Karpas-422 (cell line): ENCODE results near the gene B4GALT2. TPM values are rescaled to one million over a fixed set of nuclear protein-coding genes. Genes with fewer than 3 reads are reported as not detected.

Experiments used
- DNase-seq: peaks from one replicate; pipeline ENCODE4 v3.0.0-alpha.2; 2015
- H2AFZ ChIP-seq: fragments of 200-600 bp; sonication (generic); 2 replicates; pipeline ENCODE4 v1.6.1; 2014; ENCODE audit warnings: antibody characterized with exemption, low read length, mixed read lengths
- H3K27ac ChIP-seq: fragments of 200-600 bp; sonication (generic); 2 replicates; pipeline ENCODE4 v1.5.1; 2014; ENCODE audit warnings: mild to moderate bottlenecking, low read length, moderate library complexity
- H3K27me3 ChIP-seq: fragments of 200-600 bp; sonication (generic); 2 replicates; pipeline ENCODE4 v1.6.1; 2014; ENCODE audit warnings: low read length, mixed read lengths
- H3K36me3 ChIP-seq: fragments of 200-600 bp; sonication (generic); 2 replicates; pipeline ENCODE4 v1.6.1; 2014; ENCODE audit warnings: low read length, mixed read lengths; ENCODE audit not compliant: insufficient read depth
- H3K4me1 ChIP-seq: fragments of 200-600 bp; sonication (generic); 2 replicates; pipeline ENCODE4 v1.6.1; 2014; ENCODE audit warnings: mild to moderate bottlenecking, low read length, mixed read lengths
- H3K4me2 ChIP-seq: fragments of 200-600 bp; sonication (generic); 2 replicates; pipeline ENCODE4 v1.6.1; 2014; ENCODE audit warnings: low read length, low read depth, mild to moderate bottlenecking; ENCODE audit not compliant: poor library complexity, severe bottlenecking
- H3K4me3 ChIP-seq: fragments of 200-600 bp; sonication (generic); 2 replicates; pipeline ENCODE4 v1.5.1; 2014; ENCODE audit warnings: mild to moderate bottlenecking, antibody characterized with exemption, low read length, mixed read lengths
- H3K79me2 ChIP-seq: fragments of 200-600 bp; sonication (generic); 2 replicates; pipeline ENCODE4 v1.6.1; 2014; ENCODE audit warnings: mild to moderate bottlenecking, low read length, mixed read lengths
- H3K9ac ChIP-seq: fragments of 200-600 bp; sonication (generic); 2 replicates; pipeline ENCODE4 v1.6.0; 2014; ENCODE audit warnings: low read length
- H3K9me2 ChIP-seq: fragments of 200-600 bp; sonication (generic), shearing (Covaris generic); replicated peaks from 2 replicates; pipeline ENCODE4 v1.6.0; 2014; ENCODE audit warnings: mild to moderate bottlenecking, low read length, moderate library complexity; ENCODE audit not compliant: insufficient read depth
- H3K9me3 ChIP-seq: fragments of 300-700, 200-600 bp; sonication (generic); 2 replicates; pipeline ENCODE4 v1.6.1; 2014; ENCODE audit warnings: low read length, mixed read lengths
- H4K20me1 ChIP-seq: fragments of 200-600 bp; sonication (generic); 2 replicates; pipeline ENCODE4 v1.6.1; 2014; ENCODE audit warnings: mild to moderate bottlenecking, antibody characterized with exemption, low read length, low read depth; ENCODE audit not compliant: insufficient read depth
- total RNA-seq: library from RNA; depleted of rRNA; stranded (reverse); fragments of >200 nt; shearing (Covaris generic); gene quantifications from 2 replicates; pipeline ENCODE4 v1.2.3, GENCODE V29; 2014; ENCODE audit warnings: low replicate concordance

B4GALT2 gene
- total RNA-seq, 1 experiment from 2014 or later: 42.9 TPM

DNA sequence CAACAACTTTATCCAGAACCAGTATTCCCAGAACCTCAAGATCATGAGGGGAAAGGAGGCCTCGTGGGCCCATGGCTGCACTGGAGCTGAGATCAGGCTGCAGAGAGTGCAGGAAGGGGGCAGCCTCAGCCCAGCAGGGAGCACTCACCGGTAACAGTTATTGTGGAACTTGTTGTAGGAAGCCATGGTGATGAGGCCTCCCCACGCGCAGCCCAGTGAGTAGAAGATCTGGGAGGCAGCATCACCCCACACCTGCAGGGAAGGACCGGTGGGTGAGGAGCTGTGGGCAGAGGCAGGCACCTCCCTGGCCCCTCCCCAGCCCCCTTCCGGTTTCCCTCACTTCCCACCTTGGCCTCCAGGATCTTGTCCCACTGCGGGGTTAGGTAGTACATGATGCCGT is 23.2 kb downstream of the B4GALT2 start:
- no peak overlapping the region for H3K27ac ChIP-seq
- no peak overlapping the region for H2AFZ ChIP-seq
- no peaks in the 10 kb centered on the region for H3K4me1 ChIP-seq
- no peaks in the 10 kb centered on the region for H4K20me1 ChIP-seq
- no peak overlapping the region for H3K4me3 ChIP-seq
- H3K9ac ChIP-seq: no peak overlapping the region
- no peaks in the 10 kb centered on the region for H3K79me2 ChIP-seq
- H3K36me3 ChIP-seq: no peaks in the 10 kb centered on the region
- H3K9me2 ChIP-seq: no peaks in the 10 kb centered on the region
- DNase-seq: no peak
- no peak overlapping the region for H3K4me2 ChIP-seq
- no peaks in the 10 kb centered on the region for H3K9me3 ChIP-seq
- no peaks in the 10 kb centered on the region for H3K27me3 ChIP-seq

DNA sequence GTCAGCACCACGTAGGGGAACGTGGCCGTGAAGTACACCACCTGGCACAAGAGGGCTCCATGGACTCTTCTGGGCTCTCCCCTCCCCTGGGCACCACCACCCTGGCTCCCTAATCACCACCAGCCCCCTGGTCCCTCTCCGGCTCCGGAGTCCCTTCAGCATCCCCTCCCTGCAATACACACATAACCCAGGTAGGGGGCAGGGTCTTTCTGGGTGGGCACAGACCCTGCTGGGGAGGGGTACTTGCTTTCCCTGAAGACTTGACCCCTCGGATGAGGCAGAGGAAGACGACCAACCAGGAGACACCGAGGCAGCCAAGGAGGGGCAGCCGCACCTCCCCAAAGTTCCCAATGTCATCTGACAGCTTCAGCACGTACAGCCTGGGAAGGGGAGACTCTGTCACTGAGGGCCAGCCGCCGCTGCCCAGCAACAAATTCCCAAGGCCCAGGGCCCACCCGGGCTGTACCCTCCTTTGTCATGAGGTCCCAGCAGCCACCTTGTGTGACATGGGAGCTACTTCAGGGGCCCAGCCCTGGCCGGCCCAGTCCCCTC is 23.7 kb downstream of the B4GALT2 start:
- no peak overlapping the region for H3K4me3 ChIP-seq
- no peaks in the 10 kb centered on the region for H3K79me2 ChIP-seq
- H3K27ac ChIP-seq: no peak overlapping the region
- H3K36me3 ChIP-seq: no peaks in the 10 kb centered on the region
- H3K27me3 ChIP-seq: no peaks in the 10 kb centered on the region
- no peak overlapping the region for H2AFZ ChIP-seq
- DNase-seq: no peak
- no peaks in the 10 kb centered on the region for H3K4me1 ChIP-seq
- H3K9me3 ChIP-seq: no peaks in the 10 kb centered on the region
- no peaks in the 10 kb centered on the region for H3K9me2 ChIP-seq
- no peak overlapping the region for H3K4me2 ChIP-seq
- H4K20me1 ChIP-seq: no peaks in the 10 kb centered on the region
- H3K9ac ChIP-seq: no peak overlapping the region

DNA sequence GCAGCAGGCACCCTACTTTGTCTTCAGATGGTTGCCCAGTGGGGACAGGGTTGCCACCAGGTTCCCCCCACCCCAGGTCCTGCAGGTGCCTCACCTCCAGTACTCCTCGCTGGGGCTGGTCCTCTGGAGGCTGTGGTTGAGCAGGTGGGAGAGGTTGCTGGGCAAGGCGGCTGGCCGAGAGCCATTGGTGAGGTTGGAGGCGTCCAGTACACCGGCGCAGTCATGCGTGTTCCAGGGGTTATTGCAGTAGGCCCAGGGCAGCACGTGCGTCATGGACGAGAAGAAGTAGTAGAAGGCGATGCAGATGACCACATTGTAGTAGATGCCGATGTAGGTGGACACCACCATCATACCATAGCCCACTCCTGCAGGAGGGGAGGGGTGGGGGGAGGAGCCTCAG is 29.2 kb downstream of the B4GALT2 start:
- Histone ChIP-seq H3K79me2 (no peaks in the 10 kb centered on the region), H3K27me3 (no peaks in the 10 kb centered on the region), H3K4me1 (no peaks in the 10 kb centered on the region), H3K9ac (no peak overlapping the region), H3K27ac (no peak overlapping the region), H3K4me3 (no peak overlapping the region), H3K9me2 (no peaks in the 10 kb centered on the region), H3K36me3 (no peaks in the 10 kb centered on the region), H4K20me1 (no peaks in the 10 kb centered on the region), H2AFZ (no peak overlapping the region), H3K9me3 (no peaks in the 10 kb centered on the region), H3K4me2 (no peak overlapping the region)
- DNase-seq: no peak

DNA sequence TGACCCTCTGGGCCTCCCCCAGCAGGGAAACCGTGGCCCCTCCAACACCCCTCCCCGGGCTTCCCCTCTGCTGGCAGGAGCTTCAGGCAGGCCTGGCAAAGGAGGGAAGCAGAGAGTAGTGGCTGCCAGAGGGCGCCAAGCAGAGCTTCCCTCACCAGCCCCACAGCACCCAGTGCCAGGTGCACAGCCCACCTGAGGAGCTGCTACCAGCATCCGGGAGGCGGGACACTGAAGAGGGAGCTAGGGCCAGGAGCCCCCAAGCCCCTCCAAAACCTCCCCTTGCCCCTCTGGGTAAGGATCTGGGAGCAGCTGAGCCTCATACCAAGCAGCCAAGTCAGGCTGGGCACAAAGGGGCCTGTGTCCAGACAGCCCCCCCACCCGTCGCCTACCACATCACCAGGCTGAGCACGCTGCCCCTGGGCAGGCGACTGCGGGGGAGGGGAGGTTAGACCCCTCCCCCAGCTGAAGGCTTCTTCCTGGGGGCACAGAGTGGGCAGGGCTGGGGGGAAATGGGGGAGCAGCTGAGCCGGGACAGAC is 32.0 kb downstream of the B4GALT2 start:
- Histone ChIP-seq H3K36me3 (no peaks in the 10 kb centered on the region), H3K79me2 (no peaks in the 10 kb centered on the region)

DNA sequence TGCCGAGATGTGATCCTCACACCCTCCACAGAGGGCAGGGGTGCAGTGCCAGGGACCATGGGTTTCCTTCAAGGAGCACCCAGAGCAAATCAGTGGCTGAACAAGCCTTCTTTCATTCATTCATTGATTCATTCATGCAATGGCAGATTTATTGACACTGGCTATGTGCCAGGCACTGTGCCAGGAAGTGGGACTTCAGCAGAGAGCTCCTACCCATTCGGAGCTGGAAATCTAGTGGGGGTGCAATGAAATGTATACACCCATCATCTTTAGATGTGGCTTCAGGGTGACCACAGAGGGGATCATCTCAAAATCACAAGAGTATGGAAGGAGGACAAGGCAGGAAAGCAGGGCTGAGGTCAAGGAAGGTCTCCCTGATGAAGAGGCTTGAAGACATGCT is 33.4 kb downstream of the B4GALT2 start:
- Histone ChIP-seq H3K4me2 (no peak overlapping the region), H3K4me1 (no peaks in the 10 kb centered on the region), H3K79me2 (no peaks in the 10 kb centered on the region), H3K9me2 (no peaks in the 10 kb centered on the region), H3K4me3 (no peak overlapping the region), H4K20me1 (no peaks in the 10 kb centered on the region), H3K27me3 (no peaks in the 10 kb centered on the region), H3K36me3 (no peaks in the 10 kb centered on the region), H3K9me3 (no peaks in the 10 kb centered on the region), H3K27ac (no peak overlapping the region), H3K9ac (no peak overlapping the region), H2AFZ (no peak overlapping the region)
- no peak for DNase-seq

More for the DNA sequence above, 32.0 kb downstream of the B4GALT2 start:
- no peaks in the 10 kb centered on the region for H3K4me1 ChIP-seq
- no peaks in the 10 kb centered on the region for H3K9me3 ChIP-seq
- no peak overlapping the region for H3K4me2 ChIP-seq
- H3K27ac ChIP-seq: no peak overlapping the region
- no peaks in the 10 kb centered on the region for H3K9me2 ChIP-seq
- no peak overlapping the region for H3K9ac ChIP-seq
- no peak overlapping the region for H3K4me3 ChIP-seq
- no peaks in the 10 kb centered on the region for H3K27me3 ChIP-seq
- H4K20me1 ChIP-seq: no peaks in the 10 kb centered on the region
- no peak for DNase-seq
- no peak overlapping the region for H2AFZ ChIP-seq

DNA sequence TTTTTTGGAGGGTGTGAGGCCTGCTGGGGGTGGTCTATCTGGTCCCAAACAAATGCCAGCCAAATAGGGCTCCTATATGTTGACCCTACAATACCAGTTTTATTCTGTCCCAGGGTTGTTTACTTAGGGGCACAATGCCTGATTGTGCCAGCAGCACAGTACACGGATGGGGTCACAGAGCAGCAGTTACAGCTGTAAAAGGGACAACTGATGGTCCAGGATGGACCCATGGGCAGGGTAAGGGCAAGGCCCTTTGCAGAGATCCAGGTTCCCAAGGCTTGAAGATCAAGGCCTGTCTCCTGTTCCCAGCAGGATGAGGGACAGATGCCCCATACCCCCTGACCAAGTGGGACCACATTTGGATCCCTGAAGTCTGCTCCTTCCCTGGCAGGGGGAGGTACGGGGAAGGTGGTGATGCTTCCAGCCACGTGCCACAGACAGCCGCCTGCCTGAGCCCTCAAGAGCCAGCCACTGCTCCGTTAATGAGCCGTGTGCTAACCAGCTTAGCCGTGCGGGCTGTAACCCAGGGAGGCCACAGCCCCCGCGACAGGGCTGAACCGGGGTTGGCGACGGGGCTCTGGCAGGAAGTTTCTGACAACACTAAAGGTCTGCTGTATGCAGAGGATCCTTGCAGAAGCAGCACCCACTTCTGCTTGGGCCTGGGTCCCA is 34.1 kb downstream of the B4GALT2 start:
- Histone ChIP-seq H3K4me3 (no peak overlapping the region), H3K36me3 (no peaks in the 10 kb centered on the region), H3K9me3 (no peaks in the 10 kb centered on the region), H3K9ac (no peak overlapping the region), H3K27me3 (no peaks in the 10 kb centered on the region), H3K9me2 (no peaks in the 10 kb centered on the region), H2AFZ (no peak overlapping the region), H3K4me2 (no peak overlapping the region), H3K27ac (no peak overlapping the region), H3K79me2 (no peaks in the 10 kb centered on the region), H3K4me1 (no peaks in the 10 kb centered on the region), H4K20me1 (no peaks in the 10 kb centered on the region)
- DNase-seq: no peak

DNA sequence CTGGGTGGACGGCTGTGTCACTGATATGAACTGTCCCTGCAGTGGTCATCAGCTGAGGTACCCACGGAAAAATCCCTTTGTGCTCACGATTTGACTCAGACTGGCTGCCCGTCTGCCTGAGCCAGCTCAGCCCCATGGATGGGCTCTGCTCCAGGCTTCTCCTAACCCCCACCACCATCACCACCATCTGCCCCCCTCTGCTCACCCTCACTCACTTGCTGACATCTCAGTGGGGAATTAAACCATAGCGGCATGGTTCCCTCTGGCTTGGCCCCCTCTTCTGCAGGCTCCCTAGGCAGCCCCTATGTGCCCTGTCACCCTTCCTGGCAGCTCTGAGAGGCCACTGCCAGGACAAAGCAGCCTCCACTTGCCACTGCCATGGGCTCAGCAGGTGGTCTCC is 34.9 kb downstream of the B4GALT2 start:
- no peaks in the 10 kb centered on the region for H3K79me2 ChIP-seq
- no peaks in the 10 kb centered on the region for H3K36me3 ChIP-seq
- no peak overlapping the region for H3K9ac ChIP-seq
- H3K27ac ChIP-seq: no peak overlapping the region
- no peak overlapping the region for H3K4me3 ChIP-seq
- no peak overlapping the region for H3K4me2 ChIP-seq
- no peaks in the 10 kb centered on the region for H3K9me3 ChIP-seq
- no peak for DNase-seq
- no peaks in the 10 kb centered on the region for H3K27me3 ChIP-seq
- no peaks in the 10 kb centered on the region for H4K20me1 ChIP-seq
- H3K9me2 ChIP-seq: no peaks in the 10 kb centered on the region
- H3K4me1 ChIP-seq: no peaks in the 10 kb centered on the region
- no peak overlapping the region for H2AFZ ChIP-seq

DNA sequence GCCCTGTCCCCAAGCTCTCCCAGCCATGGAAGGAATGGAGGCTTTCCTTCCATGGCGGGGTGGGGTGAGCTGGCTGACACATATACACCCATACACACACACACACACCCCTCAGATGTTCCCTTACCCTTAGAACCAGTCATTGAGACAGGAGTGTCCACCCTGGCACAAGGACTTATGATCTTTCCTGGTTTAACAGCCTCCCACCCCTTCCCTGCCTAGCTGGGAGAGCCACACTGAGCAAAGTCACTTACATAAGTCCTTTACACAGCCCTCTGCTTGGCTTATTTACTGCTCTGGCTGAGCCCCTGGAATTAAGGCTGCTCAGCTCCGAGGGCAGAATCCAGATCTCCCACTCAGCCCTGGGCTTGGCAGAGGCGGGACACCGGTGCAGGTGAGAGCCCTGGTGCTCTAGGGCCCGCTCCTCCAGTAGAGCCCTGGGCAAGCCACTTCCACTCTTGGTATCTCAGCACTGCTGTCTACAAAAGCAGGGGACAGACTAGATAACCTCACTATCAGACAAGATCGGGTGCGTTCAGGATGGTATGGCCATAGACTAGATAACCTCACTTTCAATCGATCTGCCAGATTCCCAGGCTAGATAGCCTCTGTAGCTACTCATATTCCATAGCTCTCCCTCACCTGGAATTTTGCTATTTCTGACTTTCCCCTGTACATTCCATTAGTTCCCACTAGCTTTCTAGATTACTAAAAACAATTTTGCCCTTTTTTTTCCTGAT is 35.5 kb downstream of the B4GALT2 start:
- Histone ChIP-seq H2AFZ (no peak overlapping the region), H3K9me3 (no peaks in the 10 kb centered on the region), H3K4me2 (no peak overlapping the region), H3K79me2 (no peaks in the 10 kb centered on the region), H3K4me1 (no peaks in the 10 kb centered on the region), H3K9me2 (no peaks in the 10 kb centered on the region), H3K27me3 (no peaks in the 10 kb centered on the region), H3K27ac (no peak overlapping the region), H3K4me3 (no peak overlapping the region), H3K9ac (no peak overlapping the region), H4K20me1 (no peaks in the 10 kb centered on the region), H3K36me3 (no peaks in the 10 kb centered on the region)
- DNase-seq: no peak
